HepG2 (cell line): Measurements from ENCODE around the gene DYNC1LI1. TPM values are rescaled to one million over a fixed set of nuclear protein-coding genes. Genes with fewer than 3 reads are reported as not detected.
A peak's percentile ranks its signal among the peaks of the same experiment; 100 is the strongest.

Experiments
- ATAC-seq: fragments of 200-7000 bp; cut with Tn5 transposase; 3 replicates; pipeline ENCODE4 v1.9.1; 2020; ENCODE audit warnings: mild to moderate bottlenecking, moderate library complexity
- BruUV-seq: library from RNA; stranded (reverse); fragments of 400-500 nt; replicated peaks from 2 replicates; lab custom pipeline; 2021; lab: Mats Ljungman, UMichigan
- CTCF ChIA-PET: fragments of 300-600 bp; formaldehyde crosslinking; extraction: SDS; loops from one replicate; lab custom pipeline; 2021; ENCODE audit warnings: low total read pairs, inconsistent platforms, low intra/inter-chr PET ratio; lab: Yijun Ruan, JAX
- POLR2A ChIA-PET: fragments of 350-600 bp; sonication (Branson Sonifier 250); formaldehyde crosslinking; loops from one replicate; lab custom pipeline; 2020; ENCODE audit warnings: antibody characterized with exemption, inconsistent platforms; lab: Yijun Ruan, JAX
- DNase-seq: peaks from one replicate; pipeline ENCODE4 v3.0.0-alpha.2; 2015; ENCODE audit warnings: low spot score
- FAIRE-seq: peaks from 3 replicates; lab custom pipeline; 2011; peaks lifted over from hg19 to GRCh38; lab: Jason Lieb, UNC
- H2AFZ ChIP-seq: one replicate; pipeline ENCODE4 v1.6.1; 2011; ENCODE audit warnings: low read length, inconsistent platforms
- H3K27ac ChIP-seq: fragments of 300-600 bp; 3 replicates; pipeline ENCODE4 v1.8.0; 2011; ENCODE audit warnings: mixed run types, mild to moderate bottlenecking, mixed read lengths, low read length, inconsistent platforms; ENCODE audit not compliant: insufficient read depth; ENCODE audit errors: extremely low read length
- H3K27me3 ChIP-seq, 2 experiments: fragments of 200-600 bp in 1 of 2; 2 replicates in 1 of 2; 3 replicates in 1 of 2; pipeline versions ENCODE4 v1.6.0 to v1.8.0; 2011; ENCODE audit warnings: low read length in 2 of 2, mild to moderate bottlenecking in 2 of 2, moderate library complexity in 2 of 2, inconsistent platforms in 1 of 2; ENCODE audit not compliant: insufficient read depth in 2 of 2, control insufficient read depth in 1 of 2
- H3K36me3 ChIP-seq, 2 experiments: fragments of 200-600 bp in 1 of 2; replicated peaks in 1 of 2; 2 replicates in 1 of 2; 3 replicates in 1 of 2; pipeline versions ENCODE4 v1.5.1 to v1.8.0; 2011; ENCODE audit warnings: low read length in 2 of 2, inconsistent platforms in 1 of 2; ENCODE audit not compliant: insufficient read depth in 2 of 2, control insufficient read depth in 1 of 2
- H3K4me1 ChIP-seq: 2 replicates; pipeline ENCODE4 v1.5.1; 2012; ENCODE audit warnings: low read length, inconsistent platforms; ENCODE audit not compliant: insufficient read depth
- H3K4me2 ChIP-seq: 2 replicates; pipeline ENCODE4 v1.6.0; 2011; ENCODE audit warnings: low read depth, low read length, inconsistent platforms
- H3K4me3 ChIP-seq, 3 experiments: fragments of 200-600 bp in 1 of 3; sonication (generic), shearing (Covaris generic) in 1 of 3; replicated peaks in 1 of 3; 2 replicates each; pipeline ENCODE4 v1.5.1; 2011 to 2016; ENCODE audit warnings: low read length in 3 of 3, inconsistent platforms in 2 of 3, low read depth in 2 of 3, mild to moderate bottlenecking in 2 of 3, control low read depth in 1 of 3, mixed read lengths in 1 of 3; ENCODE audit not compliant: insufficient read depth in 1 of 3
- H3K79me2 ChIP-seq: one replicate; pipeline ENCODE4 v1.6.1; 2011; ENCODE audit warnings: low read length, inconsistent platforms; ENCODE audit not compliant: insufficient read depth
- H3K9ac ChIP-seq: 2 replicates; pipeline ENCODE4 v1.6.0; 2011; ENCODE audit warnings: mild to moderate bottlenecking, low read depth, low read length, inconsistent platforms; ENCODE audit not compliant: insufficient read depth
- H3K9me3 ChIP-seq: 2 replicates; pipeline ENCODE4 v1.5.1; 2012; ENCODE audit warnings: mild to moderate bottlenecking, low read length
- H4K20me1 ChIP-seq: 2 replicates; pipeline ENCODE4 v1.6.0; 2011; ENCODE audit warnings: inconsistent platforms, mild to moderate bottlenecking, low read length, moderate library complexity; ENCODE audit not compliant: insufficient read depth
- ADNP ChIP-seq: sonication (generic); formaldehyde crosslinking; IDR thresholded peaks from 2 replicates; pipeline ENCODE4 v1.4.0; 2020; ENCODE audit warnings: missing genetic modification reagents
- ARHGAP35 ChIP-seq: sonication (generic); formaldehyde crosslinking; IDR thresholded peaks from 2 replicates; pipeline ENCODE4 v1.9.0; 2022; ENCODE audit warnings: mild to moderate bottlenecking, inconsistent platforms, moderate library complexity, missing genetic modification reagents, borderline replicate concordance
- ATF7 ChIP-seq, 2 experiments: fragments of 450-650 bp in 1 of 2; sonication (generic) in 1 of 2; formaldehyde crosslinking in 1 of 2; IDR thresholded peaks; 2 replicates each; pipeline versions ENCODE4 v1.4.0 to v1.6.1; 2016 to 2020; ENCODE audit warnings: antibody characterized with exemption in 1 of 2, mild to moderate bottlenecking in 1 of 2, missing genetic modification reagents in 1 of 2
- IRF2 ChIP-seq: IDR thresholded peaks from 2 replicates; pipeline ENCODE4 v1.6.1; 2018; ENCODE audit warnings: missing genetic modification reagents, missing compliant biosample characterization
- LBX2 ChIP-seq: sonication (generic); formaldehyde crosslinking; IDR thresholded peaks from 2 replicates; pipeline ENCODE4 v1.5.0; 2020; ENCODE audit warnings: missing genetic modification reagents, mild to moderate bottlenecking, borderline replicate concordance
- MAF1 ChIP-seq: sonication (generic); formaldehyde crosslinking; IDR thresholded peaks from 2 replicates; pipeline ENCODE4 v1.5.0; 2020; ENCODE audit warnings: missing genetic modification reagents, borderline replicate concordance
- MIXL1 ChIP-seq: IDR thresholded peaks from 2 replicates; pipeline ENCODE4 v1.6.1; 2016
- MXD1 ChIP-seq: sonication (generic); formaldehyde crosslinking; IDR thresholded peaks from 2 replicates; pipeline ENCODE4 v1.4.0; 2020; ENCODE audit warnings: mild to moderate bottlenecking, missing genetic modification reagents
- NKX3-1 ChIP-seq: sonication (generic); formaldehyde crosslinking; IDR thresholded peaks from 2 replicates; pipeline ENCODE4 v1.5.0; 2020; ENCODE audit warnings: missing genetic modification reagents
- NR2F2 ChIP-seq: IDR thresholded peaks from 2 replicates; pipeline ENCODE4 v1.6.1; 2012; ENCODE audit warnings: low read depth, inconsistent platforms, borderline replicate concordance
- PAWR ChIP-seq: sonication (generic); formaldehyde crosslinking; IDR thresholded peaks from 2 replicates; pipeline ENCODE4 v1.4.0; 2020; ENCODE audit warnings: missing genetic modification reagents, mild to moderate bottlenecking, borderline replicate concordance
- PPARG ChIP-seq: conservative IDR thresholded peaks from 2 replicates; pipeline ENCODE4 v1.6.1; 2016; ENCODE audit warnings: missing biosample characterization, missing genetic modification reagents
- TCF12 ChIP-seq, 2 experiments: fragments of 450-650 bp in 1 of 2; sonication (generic) in 1 of 2; formaldehyde crosslinking in 1 of 2; IDR thresholded peaks; 2 replicates each; pipeline versions ENCODE4 v1.6.1 to v1.8.0; 2017 to 2022; ENCODE audit warnings: antibody characterized with exemption in 1 of 2, mild to moderate bottlenecking in 1 of 2, missing genetic modification reagents in 1 of 2, moderate library complexity in 1 of 2
- TOPORS ChIP-seq: sonication (generic); formaldehyde crosslinking; IDR thresholded peaks from 2 replicates; pipeline ENCODE4 v1.8.0; 2023; ENCODE audit warnings: mild to moderate bottlenecking, missing genetic modification reagents
- ZNF430 ChIP-seq: sonication (generic); formaldehyde crosslinking; IDR thresholded peaks from 2 replicates; pipeline ENCODE4 v1.9.0; 2021; ENCODE audit warnings: mild to moderate bottlenecking, missing genetic modification reagents
- WGBS: methylation state at CpG from one replicate; pipeline ENCODE4 v1.1.6; 2017; ENCODE audit warnings: low lambda C conversion rate; 5-methylcytosine and 5-hydroxymethylcytosine counted together
- in situ Hi-C: cut with HindIII; loops from 2 replicates; pipeline ENCODE4 v1.10.0; 2017; ENCODE audit warnings: low pct_unique_long_range_greater_than_20kb; ENCODE audit not compliant: extremely low pct_ligation_motif_present
- intact Hi-C: fragments of 100-400 bp; cut with micrococcal nuclease; formaldehyde crosslinking; loops from one replicate; pipeline ENCODE4 v1.10.0; 2022; ENCODE audit not compliant: unreplicated experiment
- polyA plus RNA-seq, 8 experiments: library from polyadenylated mRNA; depleted of rRNA in 3 of 8; stranded (reverse) in 7 of 8; unstranded in 1 of 8; fragments of >200 nt; fragmentation: Illumina TruSeq in 4 of 8; extraction: Trizol in 4 of 8; gene quantifications; 2 replicates each; pipeline versions ENCODE4 v1.2.1 to v1.2.3, GENCODE V29; 2011 to 2016; ENCODE audit warnings: low read depth in 4 of 8, missing spikeins in 1 of 8, mixed read lengths in 1 of 8; ENCODE audit not compliant: insufficient read depth in 1 of 8
- total RNA-seq, 5 experiments: library from RNA; depleted of rRNA; stranded (reverse); fragments of >200 nt; fragmentation: Illumina TruSeq; extraction: Trizol; gene quantifications; 2 replicates each; pipeline ENCODE4 v1.2.3, GENCODE V29; 2016; ENCODE audit warnings: low read depth in 1 of 5
- TF ChIP-seq, protein P1 (sequence below): sonication (generic); formaldehyde crosslinking; IDR thresholded peaks from 2 replicates; pipeline ENCODE4 v1.4.0; 2020; ENCODE audit warnings: missing genetic modification reagents, low read depth, mild to moderate bottlenecking, borderline replicate concordance
- TF ChIP-seq, protein P2 (sequence below): sonication (generic); formaldehyde crosslinking; IDR thresholded peaks from 2 replicates; pipeline ENCODE4 v1.5.1; 2020; ENCODE audit warnings: mild to moderate bottlenecking, missing genetic modification reagents, borderline replicate concordance

DYNC1LI1 gene
- total and polyA plus RNA-seq, 2 of the 13 experiments (the other 11 are each of a cell fraction or from before 2014, with no cell fraction given) = 13.4 to 37.1 TPM

DNA sequence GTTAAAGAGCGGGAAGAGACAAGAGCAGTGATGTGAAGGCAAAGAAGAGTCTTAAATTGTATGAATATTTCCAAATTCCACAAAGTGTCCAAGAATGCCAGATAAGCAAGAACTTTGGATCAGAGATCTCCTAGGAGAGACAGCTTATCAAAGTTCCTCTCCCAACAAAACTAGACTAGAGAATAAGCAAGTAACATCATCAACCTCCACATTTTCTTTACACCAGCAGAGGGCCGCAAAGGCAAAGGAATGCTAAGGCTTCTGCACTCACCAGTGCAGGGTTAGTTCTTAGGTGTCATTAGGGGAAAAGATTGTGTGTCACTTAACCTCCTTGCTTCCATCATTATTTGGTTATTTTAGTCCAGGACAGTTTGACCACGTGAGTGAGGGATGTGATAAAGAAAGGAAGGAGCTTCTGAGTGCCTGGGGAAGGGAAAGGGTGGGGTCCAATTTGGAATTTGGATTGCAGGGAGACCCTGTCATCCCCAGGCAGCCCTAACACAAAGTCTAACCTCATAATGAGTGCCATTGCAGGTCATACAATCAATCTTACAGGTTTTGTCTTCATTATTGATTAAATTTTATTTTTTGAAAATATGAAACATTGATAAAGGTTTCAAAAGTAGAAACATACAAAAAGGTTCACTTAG lies 60.5 kb downstream of the DYNC1LI1 start (continued):
- TF ChIP-seq MXD1 (CRISPR knock-in tag) (no peak), PAWR (CRISPR knock-in tag) (no peak), ZNF430 (CRISPR knock-in tag) (no peak), ARHGAP35 (no peak), IRF2 (CRISPR knock-in tag) (0 out of 2 replicates have a peak, but pooled peaks have one; percentile 41), TOPORS (CRISPR knock-in tag) (no peak), PPARG (CRISPR knock-in tag) (0 out of 2 replicates have a peak, but pooled peaks have one; percentile 45), MIXL1 (CRISPR knock-in tag) (peak; percentile 66; the same call in 1 of the 2 replicates), NR2F2 (no peak), TCF12 (IDR thresholded peaks at IDR 0.05) (no peak), TCF12 (CRISPR knock-in tag; IDR thresholded peaks at IDR 0.05) (no peak), LBX2 (CRISPR knock-in tag) (no peak)
- TF ChIP-seq, all 625 proteins: peak for 19

DNA sequence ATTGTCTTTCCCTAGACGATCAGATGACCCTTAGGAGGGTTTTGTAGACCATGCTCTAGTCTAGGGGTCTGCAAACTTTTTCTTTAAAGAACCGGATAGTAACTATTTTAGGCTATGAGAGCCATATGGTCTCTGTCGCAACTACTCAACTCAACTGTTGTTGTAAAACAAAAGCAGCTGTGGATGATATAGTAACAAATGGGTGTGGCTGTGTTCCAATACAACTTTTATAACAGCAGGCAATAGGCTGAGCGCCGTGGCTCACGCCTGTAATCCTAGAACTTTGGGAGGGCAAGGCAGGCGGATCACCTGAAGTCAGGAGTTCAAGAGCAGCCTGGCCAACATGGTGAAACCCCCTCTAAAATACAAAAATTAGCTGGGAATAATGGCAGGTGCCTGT lies 61.9 kb downstream of the DYNC1LI1 start:
- Histone ChIP-seq H2AFZ (no peak overlapping the region), H3K27me3 (peaks cover 0 to 1% of the 10 kb centered on the region in 2 experiments; a peak in 1 of 5 replicates), H3K27ac (no peak overlapping the region), H3K4me1 (peaks cover 12% of the 10 kb centered on the region), H3K4me3 (no peak overlapping the region), H3K36me3 (no peaks in the 10 kb centered on the region), H3K9ac (no peak overlapping the region), H3K9me3 (no peaks in the 10 kb centered on the region), H3K4me2 (no peak overlapping the region), H3K79me2 (no peaks in the 10 kb centered on the region), H4K20me1 (no peaks in the 10 kb centered on the region)
- ATAC-seq (no peak), DNase-seq (no peak), FAIRE-seq (no peak)
- in situ Hi-C loops (loop anchor here (5.0 to 10.0 kb wide), 2 partner anchors 159 to 426 kb away; no protein-coding TSS in a partner anchor), intact Hi-C loops (loop anchor here (10.0 kb wide), 1 partner anchor 114 kb away; the partner anchor contains the start of gene CMTM7)
- no TSS peak for BruUV-seq
- 61% methylated on average over 7 of the region's 7 CpGs for WGBS
- ChIA-PET POLR2A (no interaction called here), CTCF (no interaction called here)
- TF ChIP-seq MAF1 = no peak
- TF ChIP-seq, protein P1, sequence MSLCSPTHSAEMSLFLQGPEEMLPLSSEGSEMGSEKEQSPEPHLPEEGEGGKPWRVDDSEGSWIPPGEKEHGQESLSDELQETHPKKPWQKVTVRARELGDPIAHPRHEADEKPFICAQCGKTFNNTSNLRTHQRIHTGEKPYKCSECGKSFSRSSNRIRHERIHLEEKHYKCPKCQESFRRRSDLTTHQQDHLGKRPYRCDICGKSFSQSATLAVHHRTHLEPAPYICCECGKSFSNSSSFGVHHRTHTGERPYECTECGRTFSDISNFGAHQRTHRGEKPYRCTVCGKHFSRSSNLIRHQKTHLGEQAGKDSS (CRISPR knock-in tag) = no peak
- TF ChIP-seq, protein P2, sequence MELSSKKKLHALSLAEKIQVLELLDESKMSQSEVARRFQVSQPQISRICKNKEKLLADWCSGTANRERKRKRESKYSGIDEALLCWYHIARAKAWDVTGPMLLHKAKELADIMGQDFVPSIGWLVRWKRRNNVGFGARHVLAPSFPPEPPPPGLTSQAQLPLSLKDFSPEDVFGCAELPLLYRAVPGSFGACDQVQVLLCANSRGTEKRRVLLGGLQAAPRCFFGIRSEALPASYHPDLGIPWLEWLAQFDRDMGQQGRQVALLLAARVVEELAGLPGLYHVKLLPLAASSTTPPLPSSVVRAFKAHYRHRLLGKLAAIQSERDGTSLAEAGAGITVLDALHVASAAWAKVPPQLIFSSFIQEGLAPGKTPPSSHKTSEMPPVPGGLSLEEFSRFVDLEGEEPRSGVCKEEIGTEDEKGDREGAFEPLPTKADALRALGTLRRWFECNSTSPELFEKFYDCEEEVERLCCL (CRISPR knock-in tag) = no peak
- no peak for TF ChIP-seq ATF7 (IDR thresholded peaks at IDR 0.05)
- no peak for TF ChIP-seq ATF7 (CRISPR knock-in tag; IDR thresholded peaks at IDR 0.05)
- TF ChIP-seq ADNP = no peak
- TF ChIP-seq NKX3-1 (CRISPR knock-in tag) = no peak
